NCI-H460 (cell line): ENCODE results near the gene CTIF. TPM values are rescaled to one million over a fixed set of nuclear protein-coding genes. Genes with fewer than 3 reads are reported as not detected.

Source experiments
- DNase-seq: peaks from one replicate; pipeline ENCODE4 v3.0.0-alpha.2; 2016; ENCODE audit warnings: low read depth; ENCODE audit errors: extremely low read depth
- total RNA-seq: library from RNA; depleted of rRNA; stranded (reverse); fragments of >200 nt; shearing (Covaris generic); gene quantifications from 2 replicates; pipeline ENCODE4 v1.2.3, GENCODE V29; 2014

Gene CTIF
- total RNA-seq, 1 experiment from 2014 or later = 57.0 TPM

DNA sequence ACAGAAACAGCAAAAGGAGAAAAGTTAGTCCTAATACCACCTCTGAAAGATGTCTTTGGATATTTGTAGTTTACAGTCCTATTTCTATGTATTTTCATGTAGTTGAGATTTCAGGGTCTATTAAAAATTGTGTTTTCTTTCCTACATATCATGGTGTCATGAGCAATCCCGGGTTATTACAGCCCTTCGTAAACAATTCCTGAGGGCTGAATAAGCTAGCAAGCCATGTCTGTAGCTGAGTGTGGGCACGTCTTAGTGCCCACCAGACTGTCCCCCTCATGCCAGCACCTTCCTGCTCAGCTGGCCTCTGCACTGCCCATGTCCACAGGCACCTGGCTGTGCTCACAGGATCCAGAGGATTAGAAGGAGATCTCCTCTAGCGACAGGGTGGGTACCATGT is 60.6 kb downstream of the CTIF start:
- no peak for DNase-seq

DNA sequence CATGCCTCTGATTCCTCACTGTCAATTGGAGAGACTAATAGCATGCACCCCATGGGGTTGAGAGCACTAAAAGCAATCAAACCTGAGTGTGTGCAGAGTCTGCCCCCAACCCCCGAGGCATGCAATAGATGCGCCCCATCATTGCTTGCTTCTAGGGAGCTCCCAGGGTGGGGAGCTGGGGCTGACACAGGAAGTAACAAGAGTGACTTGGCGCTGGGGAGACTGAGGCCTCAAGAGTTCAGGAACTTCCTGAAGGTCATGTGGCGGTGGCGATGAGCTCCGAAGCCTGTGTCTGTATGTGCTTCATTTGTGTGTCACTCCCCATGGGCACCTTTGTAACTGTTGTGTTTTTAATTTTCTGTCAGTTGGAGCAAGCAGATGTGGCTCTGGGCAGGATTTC is 61.2 kb downstream of the CTIF start:
- DNase-seq = no peak

DNA sequence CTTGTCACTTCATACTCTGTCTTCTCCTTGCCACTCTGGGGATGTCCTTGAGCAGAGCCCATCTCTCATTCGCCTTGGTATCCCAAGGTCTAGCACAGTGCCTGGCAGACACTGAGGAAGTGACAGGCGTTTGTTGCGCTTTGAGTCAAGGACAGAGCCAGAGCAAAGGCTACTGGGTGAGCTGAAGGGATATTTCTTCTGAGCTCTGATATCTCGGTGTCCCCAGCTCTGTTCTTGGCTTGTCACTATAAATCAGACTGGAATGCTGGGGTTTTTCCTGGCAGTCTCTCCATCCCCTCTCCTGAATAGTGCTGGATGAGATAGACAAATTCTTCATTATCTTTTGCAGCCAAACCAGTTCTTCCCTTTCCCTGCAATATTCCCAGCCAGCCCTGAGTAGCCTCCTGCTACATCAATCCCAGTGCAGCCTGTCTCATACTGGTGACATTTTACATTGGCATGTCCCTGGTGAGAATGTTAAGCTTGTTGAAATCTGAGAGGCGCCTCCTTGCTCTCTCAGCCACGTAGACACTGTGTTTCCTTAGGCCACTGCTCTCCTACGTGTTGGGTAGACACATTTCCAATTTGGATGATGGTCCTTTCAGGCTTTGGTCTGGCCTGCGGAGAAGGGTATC is 61.7 kb downstream of the CTIF start:
- no peak for DNase-seq

DNA sequence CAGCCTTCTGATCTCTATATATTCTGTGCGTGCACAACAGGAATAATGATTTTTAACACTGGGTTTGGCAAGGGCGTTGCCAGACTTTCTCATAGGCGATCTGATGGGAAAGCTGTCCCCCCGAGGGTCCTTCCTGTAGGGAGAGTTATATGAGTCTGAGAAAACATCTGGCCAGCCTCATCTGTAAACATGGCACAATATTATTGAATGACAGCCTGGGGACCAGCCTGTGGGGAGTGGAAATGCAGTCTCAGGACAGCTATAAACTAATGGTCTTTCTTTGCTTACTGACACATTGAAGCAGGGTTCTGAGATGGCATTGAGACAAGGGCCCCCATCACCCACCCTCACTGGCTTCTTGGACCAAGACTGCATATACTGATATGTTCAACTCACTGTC is 62.5 kb downstream of the CTIF start:
- DNase-seq = no peak

DNA sequence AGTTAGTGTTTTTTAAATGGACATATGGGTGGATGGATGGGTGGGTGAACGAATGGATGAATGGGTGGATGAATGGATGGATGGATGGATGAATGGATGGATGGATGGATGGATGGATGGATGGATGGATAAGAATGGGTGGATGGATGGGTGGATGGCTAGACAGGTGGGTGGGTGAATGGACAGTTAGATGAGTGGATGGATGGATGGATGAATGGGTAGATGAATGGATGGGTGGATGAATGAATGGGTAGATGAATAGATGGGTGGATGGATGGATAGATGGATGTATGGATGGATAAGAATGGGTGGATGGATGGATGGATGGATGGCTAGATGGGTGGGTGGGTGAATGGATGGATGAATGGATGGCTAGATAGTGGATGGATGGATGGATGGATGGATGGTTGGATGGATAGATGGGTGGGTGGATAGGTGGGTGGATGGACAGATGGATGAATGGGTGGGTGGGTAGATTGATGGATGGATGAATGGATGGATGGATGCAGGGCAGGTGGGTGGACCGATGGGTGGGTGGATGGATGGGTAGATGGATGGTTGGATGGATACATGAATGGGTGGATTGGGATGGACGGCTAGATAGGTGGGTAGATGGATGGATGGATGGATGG is 64.0 kb downstream of the CTIF start:
- no peak for DNase-seq

DNA sequence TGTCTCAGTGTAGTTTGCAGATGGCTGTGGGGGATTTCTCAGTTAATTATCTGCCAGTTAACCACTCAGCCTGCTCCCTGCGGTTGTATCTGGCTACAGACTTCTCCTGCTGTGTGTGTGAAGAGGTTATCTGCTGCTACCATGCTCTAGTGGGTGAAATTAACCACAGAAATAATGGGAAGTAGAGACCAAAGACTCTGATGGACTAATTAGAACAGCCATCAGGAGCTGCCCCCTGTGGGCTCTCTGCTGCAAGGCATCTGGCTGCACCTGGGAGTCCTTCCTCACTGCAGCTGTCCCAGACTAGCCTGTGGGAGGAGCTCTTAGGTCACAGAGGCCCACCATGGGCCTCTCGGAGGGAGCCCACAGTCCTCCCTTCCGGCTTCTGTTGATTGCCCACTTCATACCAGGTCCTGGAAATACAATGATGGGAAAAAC is 66.6 kb downstream of the CTIF start:
- no peak for DNase-seq

DNA sequence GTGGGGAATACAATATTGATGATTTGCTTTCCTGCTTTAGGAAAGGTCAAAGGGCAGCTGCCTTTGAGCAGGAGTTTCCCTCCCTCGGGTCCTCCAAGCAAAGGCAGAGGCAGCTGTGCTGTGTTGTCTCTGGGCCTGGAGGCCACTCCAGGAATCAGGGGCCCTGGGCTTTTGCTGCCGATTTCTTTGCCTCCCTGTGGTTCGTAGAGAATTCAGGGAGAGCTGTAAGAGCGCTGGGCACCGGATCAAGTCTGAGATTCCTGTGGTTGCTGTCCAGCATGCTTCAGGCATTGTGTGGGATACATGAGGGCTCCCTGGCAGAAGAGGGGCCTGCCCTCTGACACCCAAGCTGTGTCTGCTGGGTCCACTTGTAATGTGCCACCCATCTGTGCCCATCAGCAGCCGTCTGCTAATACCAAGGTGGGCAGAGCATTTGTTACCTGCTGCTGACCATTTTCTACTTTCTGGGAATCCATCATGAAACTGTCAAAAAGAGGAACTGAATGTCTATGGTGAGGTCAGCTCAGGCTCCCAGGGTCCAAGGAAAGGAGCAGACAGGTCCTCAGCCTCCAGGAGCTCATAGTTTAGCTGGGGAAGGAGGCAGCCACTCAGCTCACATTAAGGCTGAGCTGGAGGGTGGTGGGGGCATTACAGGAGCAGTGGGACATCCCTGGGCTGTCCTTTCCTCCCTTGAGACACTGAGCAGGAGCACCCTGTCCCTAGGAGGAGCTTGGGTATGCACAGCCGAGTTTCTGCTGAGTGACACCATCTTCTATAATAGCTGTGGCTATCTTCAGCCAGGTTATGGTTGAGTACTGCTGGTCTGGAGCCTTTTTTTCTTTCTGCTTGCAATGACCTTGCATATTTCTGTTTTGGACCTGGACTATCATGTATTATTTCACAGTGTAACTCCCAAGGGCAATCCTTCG is 68.5 kb downstream of the CTIF start:
- no peak for DNase-seq

DNA sequence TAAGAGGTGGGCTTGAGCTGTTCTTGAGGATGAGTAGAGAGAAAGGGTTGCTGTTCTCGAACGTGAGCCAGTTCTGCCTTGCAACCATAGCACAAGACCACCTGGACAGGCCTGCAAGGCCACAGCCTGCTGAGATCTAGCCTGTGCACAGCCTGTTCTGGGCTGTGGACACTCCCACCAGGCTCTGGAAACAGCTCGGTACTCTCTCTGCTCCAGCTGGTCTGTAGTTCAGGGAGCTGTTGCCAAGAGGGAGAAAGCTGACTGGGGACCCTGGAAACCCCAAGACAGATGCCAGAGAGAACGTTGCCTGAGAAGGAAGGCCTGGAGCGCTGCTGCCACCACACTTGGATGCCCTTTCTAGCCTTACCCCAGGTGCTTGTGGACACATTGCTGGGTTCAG is 69.8 kb downstream of the CTIF start:
- no peak for DNase-seq

DNA sequence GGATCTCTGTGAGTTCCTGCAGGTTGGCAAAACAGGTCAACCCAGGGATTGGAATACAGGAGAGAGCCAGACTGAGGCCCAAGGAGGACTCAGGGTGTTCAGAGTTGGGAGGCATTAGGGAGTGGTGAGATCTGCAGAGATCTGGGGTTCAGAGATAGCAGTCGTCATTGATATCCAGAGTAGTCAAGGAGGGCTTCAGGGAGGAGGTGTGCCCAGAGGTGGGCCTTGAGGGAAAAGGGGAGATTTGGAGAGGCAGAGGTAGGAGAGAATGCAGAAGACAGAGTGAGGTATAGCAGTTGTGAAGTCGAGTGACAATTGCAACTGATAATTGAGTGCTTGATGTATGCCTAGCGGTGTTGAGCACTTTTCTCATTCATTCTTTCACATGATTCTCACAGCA is 70.3 kb downstream of the CTIF start:
- DNase-seq = no peak

DNA sequence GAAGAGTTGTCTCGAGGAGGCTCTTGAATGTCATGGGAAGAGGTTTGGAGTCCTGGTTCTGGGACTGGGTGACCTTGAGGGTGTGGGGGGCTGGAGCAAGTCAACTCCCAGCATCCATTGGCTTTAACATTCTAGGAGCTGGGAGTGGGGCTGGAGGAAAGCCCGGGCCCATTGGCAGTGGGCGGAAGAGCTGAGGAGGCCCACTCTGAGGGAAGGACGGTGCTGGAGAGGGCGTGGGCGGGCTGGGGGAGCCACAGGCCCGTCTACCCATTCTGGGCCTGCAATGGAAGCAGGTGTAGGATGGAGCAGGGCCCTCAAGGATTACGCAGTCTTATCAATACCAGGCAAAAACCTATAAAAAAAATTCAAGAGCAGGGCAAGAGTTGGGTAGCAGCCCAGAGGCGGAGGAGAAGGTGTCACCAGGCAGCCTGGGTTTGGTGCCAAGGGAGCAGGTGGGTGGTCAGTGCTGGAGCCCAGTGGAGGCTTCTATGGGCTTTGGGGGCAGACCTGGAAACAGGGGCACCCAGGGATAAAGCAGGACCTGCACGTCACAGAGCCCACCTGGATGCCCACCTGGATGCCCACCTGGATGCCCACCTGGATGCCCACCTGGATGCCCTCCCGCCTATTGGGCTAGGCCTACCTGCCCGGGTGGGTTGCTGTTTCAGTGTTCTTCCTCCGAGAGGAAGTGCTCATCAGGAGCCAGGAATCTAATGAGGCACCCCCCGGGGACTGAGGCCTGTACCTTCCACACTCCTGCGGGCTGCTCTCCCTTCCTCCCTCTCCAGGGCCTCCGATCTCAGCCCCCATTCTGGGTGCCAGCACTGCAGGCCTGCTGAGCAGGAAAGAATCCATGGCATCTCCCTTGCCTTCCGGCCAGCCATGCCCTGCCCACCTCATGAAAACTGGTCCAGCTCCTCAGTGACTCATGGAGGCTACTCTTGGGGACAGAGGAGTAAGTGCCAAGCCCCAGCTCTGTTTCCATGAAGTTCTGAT is 71.3 kb downstream of the CTIF start:
- no peak for DNase-seq

DNA sequence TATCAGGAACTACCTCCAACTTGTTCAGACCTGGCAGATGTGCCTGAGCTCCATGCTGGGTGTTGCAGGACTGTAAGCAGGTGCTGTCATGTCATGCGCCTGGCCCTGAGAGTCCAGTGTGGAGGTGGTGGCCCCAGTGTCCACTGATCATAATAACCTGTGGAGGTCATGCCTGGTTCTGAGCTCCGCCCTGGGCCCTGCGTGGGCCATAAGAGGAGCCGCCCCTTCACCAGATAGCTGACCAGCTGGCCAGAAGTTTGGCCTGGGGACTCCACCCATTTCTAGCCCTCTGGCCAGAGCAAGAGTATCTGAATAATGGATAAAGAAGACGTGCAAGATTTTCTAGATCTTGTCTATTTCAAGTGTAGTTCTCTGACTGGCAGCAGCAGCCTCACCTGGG is 72.4 kb downstream of the CTIF start:
- DNase-seq = no peak

DNA sequence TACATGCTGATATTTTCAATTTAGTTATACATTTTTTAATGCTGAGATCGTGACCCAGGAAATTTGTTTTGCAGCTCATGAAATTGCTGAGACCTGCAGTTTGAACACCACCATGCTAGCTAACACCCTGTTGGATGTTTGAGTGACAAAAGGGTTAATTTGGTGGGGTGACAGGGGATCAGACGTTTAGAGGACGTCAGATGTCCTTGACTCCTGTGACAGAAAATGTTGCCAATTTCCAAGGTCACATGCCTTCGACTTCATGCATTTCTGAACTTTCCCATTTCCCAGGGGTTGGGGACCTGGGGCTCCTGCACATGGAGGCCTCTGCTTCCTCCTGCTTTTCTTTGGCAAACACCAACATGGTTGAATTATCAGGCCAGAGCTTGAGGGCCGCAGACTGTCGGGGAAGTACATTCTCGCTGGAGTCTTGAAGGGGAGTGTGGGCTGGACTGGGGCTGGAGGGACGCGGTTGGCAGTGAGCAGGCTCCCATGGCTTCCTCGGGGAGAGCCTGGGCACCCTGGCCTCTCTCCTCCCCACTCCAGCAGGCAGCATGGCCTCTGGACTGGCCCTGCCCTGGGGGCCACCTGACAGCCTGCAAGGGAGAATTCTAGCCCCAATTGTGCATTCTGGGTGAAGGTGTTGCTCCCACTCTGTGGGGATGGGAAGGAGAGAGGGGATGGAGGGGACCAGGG is 73.1 kb downstream of the CTIF start:
- no peak for DNase-seq

DNA sequence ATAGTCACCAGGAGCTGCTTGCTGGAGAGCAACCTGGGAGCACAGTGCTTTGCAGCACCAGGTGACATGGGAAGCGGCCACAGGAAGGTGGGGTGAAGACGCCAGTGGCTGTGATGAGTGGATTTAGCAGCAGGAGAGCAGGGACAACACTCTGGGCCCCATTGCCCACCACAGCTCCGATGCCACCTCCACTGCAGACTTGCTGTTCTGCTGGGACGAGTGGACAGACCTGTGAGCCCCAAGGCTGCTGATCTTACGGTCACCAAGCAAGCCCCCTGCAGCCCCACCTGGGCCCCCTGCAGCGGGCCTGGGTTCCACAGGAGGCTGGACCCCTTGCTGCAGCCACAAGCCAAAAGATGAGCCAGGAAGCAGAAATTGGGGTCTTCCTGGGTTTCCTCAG is 73.7 kb downstream of the CTIF start:
- no peak for DNase-seq

DNA sequence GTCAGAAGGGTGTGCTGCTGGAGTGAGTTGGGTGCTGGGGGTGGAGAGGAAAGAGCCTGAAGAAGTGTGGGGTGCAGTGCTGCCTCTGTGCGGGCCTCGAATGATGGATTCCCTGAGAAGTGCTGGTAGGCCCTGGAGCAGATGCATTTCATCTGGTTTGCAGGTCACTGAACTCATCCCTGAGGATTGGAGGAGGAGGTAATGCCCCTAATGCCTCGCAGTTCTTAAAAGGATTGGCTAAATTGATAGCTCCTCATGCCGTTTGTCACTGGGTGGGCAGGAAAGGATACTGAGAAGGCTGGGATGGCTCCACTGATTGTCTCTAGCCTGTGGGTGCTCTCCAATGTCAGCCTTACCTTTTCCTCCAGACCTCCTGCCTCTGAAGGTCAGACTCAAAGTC is 74.1 kb downstream of the CTIF start:
- DNase-seq = no peak

DNA sequence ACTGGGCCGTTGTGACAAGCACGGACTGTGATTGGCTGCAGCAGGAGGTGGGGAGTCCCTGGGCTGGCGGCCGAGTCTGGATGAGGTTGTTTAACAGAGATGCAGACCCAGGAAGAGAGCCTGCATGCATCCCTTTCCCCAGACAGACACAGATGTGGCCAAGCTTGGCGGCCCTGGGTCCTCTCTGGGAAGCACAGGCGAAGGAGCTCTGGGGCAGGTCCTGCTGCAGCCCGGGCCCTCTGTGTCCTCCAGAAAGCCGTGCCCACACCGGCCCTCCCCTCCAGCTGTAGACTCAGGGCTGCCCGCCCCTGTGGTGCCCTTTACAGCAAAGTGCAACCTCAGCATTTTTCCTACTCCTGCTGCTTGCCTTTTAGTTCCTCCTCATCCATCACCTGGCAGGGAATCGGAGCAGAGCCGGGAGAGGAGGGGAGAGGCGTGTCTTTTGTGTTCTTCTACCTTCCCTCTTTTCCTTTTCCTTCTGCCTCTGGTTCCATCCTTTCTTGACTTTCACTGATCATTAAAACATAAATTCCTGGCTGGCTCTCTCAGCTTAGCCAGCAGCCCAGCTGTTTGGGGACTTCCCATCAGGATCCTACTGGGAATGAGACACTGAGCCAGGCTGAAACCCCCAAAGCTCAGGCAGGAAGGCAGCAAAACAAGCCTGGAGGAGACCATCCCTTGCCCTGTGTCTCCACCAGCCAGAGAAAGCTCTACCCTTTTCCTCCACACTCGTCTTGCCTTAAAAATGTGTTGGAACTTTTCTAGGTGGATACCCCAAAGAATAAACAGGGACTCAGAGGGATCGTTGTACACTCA is 75.0 kb downstream of the CTIF start:
- no peak for DNase-seq

DNA sequence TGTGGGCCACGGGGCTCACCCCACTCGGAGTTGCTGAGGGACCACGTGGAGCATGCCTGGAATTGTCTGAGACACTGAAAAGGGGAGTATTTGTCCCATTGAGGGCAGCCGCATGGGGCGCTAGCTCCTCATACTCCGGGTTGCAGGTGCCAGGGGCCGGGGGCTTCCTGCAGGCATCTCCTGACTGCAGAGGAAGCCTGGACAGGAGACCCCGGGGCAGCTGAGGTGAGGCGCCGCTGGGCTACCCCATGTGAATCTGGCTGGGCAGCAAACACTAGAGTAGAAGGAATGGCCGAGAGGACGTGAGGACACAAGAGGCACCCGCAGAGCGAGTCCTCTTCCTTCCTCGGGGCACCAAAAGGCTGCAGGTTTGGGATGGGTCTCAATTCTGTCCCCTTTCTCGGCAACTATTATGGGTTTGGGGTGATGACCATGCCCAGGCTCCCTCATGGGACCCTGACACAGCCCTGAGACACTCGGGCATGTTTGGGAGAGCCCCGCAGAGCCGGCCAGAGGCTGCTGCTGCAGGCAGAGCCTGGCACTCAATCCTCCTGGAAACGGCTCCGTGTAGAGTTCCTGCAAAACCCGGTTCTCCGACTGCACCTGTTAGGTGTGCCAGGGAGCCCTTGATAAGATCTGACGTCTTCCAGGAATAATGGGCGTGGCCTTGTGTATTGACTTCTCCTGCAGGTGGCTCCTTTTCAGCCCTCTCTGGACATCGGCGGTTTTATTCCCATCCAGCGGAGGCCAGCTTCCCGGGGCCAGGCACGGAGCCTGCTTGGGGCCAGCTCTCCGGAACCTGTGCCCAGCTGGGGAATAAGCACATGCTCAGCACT is 77.0 kb downstream of the CTIF start:
- no peak for DNase-seq

DNA sequence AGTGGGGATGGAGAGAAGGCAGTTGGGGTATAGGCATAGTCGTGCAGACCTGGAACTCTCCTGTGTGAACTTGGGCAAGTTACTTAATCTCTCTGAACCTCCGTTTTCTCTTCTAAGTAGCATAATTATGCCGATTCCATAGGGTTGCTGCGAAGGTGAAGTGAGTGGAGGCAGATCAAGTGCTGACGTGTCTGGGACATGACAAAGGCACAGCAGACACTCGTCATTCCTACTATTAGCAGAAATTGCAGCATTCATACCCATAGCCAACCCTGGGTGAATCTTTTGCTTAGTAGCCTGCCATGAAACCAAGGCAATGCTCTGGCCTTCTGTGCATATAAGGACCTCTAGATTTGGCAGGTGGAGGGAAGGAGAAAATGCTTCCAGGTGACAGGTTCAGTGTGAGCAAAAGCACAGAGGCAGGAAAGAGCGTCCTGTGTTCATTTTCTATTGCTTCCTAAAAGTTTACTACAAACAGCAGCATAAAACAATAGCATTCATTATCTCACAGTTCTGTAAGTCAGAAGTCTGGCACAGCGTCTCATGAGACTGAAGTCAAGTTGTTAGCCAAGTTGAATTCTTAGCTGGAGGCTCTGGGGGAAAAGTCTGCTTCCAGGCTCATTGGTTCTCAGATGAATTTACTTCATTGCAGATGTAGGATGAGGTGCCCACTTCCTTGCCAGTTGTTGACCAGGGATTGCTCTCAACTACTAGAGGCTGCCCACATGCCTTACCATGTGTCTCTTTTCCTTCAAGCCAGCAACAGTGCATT is 77.8 kb downstream of the CTIF start:
- no peak for DNase-seq
